ENCODE data around the gene VAPB.

DNA sequence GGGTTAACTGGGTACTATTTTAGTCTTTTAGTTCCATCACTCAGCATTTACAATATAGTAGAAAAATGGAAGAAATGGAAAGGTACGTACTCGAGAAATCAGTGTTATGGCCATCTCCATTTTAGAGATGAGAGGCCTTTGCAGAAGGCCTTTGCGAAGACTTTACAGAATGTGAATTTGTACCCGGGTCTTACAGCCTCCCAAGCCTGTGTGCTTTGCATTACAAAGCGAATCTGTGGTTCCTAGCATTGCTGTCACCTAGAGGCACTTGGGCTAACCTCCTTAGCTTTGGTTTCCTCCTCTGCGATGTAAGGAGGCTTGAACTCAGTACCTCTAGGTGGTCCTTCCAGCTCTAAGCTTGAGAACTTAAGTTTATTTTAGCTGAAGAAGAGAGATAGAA is 10.9 kb downstream of the VAPB start:
- TF ChIP-seq, protein P1, sequence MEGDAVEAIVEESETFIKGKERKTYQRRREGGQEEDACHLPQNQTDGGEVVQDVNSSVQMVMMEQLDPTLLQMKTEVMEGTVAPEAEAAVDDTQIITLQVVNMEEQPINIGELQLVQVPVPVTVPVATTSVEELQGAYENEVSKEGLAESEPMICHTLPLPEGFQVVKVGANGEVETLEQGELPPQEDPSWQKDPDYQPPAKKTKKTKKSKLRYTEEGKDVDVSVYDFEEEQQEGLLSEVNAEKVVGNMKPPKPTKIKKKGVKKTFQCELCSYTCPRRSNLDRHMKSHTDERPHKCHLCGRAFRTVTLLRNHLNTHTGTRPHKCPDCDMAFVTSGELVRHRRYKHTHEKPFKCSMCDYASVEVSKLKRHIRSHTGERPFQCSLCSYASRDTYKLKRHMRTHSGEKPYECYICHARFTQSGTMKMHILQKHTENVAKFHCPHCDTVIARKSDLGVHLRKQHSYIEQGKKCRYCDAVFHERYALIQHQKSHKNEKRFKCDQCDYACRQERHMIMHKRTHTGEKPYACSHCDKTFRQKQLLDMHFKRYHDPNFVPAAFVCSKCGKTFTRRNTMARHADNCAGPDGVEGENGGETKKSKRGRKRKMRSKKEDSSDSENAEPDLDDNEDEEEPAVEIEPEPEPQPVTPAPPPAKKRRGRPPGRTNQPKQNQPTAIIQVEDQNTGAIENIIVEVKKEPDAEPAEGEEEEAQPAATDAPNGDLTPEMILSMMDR (IDR thresholded peaks at IDR 0.05): no peak
- TF ChIP-seq POLR2A (IDR thresholded peaks at IDR 0.05): no peak
